Heart left ventricle (tissue), 16 donors: Measurements from ENCODE around the gene PIAS2. TPM values are rescaled to one million over a fixed set of nuclear protein-coding genes. Genes with fewer than 3 reads are reported as not detected.
A peak's percentile ranks its signal among the peaks of the same experiment; 100 is the strongest.

Experiments used
- ATAC-seq, 4 donors: fragments of 200-7000 bp; cut with Tn5 transposase; one replicate each; pipeline ENCODE4 v1.9.1; 2020 to 2022; ENCODE audit warnings: moderate library complexity in 4 of 4, mild to moderate bottlenecking in 3 of 4, moderate number of reproducible peaks in 1 of 4
- DNase-seq, 5 donors: peaks; one replicate each; pipeline ENCODE4 v3.0.0-alpha.2; 2020
- H3K27ac ChIP-seq, 12 donors: fragments of 200-600 bp; sonication (generic) in 4 of 12; one replicate each; pipeline versions ENCODE4 v1.5.0 to v1.8.0; 2016 to 2022; ENCODE audit warnings: mild to moderate bottlenecking in 2 of 12
- H3K27me3 ChIP-seq, 9 donors: fragments of 200-600 bp; sonication (generic) in 2 of 9; one replicate each; pipeline versions ENCODE4 v1.5.1 to v1.8.0; 2016 to 2022; ENCODE audit warnings: mild to moderate bottlenecking in 3 of 9
- H3K36me3 ChIP-seq, 9 donors: fragments of 200-600 bp; sonication (generic) in 2 of 9; one replicate each; pipeline versions ENCODE4 v1.5.0 to v1.8.0; 2018 to 2022; ENCODE audit warnings: mild to moderate bottlenecking in 2 of 9
- H3K4me1 ChIP-seq, 12 donors: fragments of 200-600 bp; sonication (generic) in 4 of 12; one replicate each; pipeline versions ENCODE4 v1.5.0 to v1.8.0; 2016 to 2022; ENCODE audit warnings: mild to moderate bottlenecking in 3 of 12
- H3K4me3 ChIP-seq, 12 donors: fragments of 200-600 bp; sonication (generic) in 4 of 12; one replicate each; pipeline versions ENCODE4 v1.5.0 to v1.8.0; 2017 to 2022; ENCODE audit warnings: mild to moderate bottlenecking in 9 of 12, moderate library complexity in 4 of 12
- H3K9me3 ChIP-seq, 12 donors: fragments of 200-600 bp; sonication (generic) in 4 of 12; one replicate each; pipeline versions ENCODE4 v1.5.0 to v1.8.0; 2016 to 2022; ENCODE audit warnings: mild to moderate bottlenecking in 1 of 12
- POLR2A ChIP-seq, 2 donors: fragments of 450-650 bp; IDR thresholded peaks; one replicate each; pipeline ENCODE4 v1.6.1; 2017; ENCODE audit warnings: antibody characterized with exemption in 2 of 2, mild to moderate bottlenecking in 2 of 2, moderate library complexity in 2 of 2
- WGBS, 4 donors: extraction: QIAGEN DNeasy Blood & Tissue Kit in 2 of 4; methylation state at CpG; one replicate each; pipeline versions ENCODE4 v1.1.5 to v1.1.7; 2013 to 2018; 5-methylcytosine and 5-hydroxymethylcytosine counted together
- intact Hi-C, 10 donors: fragments of 100-400 bp; cut with DNase I; formaldehyde crosslinking; loops; one replicate each; pipeline versions ENCODE4 v1.11.1 to v1.14.2; 2022
- polyA plus RNA-seq, 2 donors: library from polyadenylated mRNA; stranded (reverse); fragments of 200-250 nt; gene quantifications; one replicate each; pipeline ENCODE4 v1.2.3, GENCODE V29; 2013
- total RNA-seq, 9 donors: library from RNA; depleted of rRNA in 2 of 9; stranded (reverse); fragments of >200 nt in 2 of 9; fragmentation: NEBNext Ultra II Directional in 3 of 9; extraction: Animal tissue kit (Norgen Biotek cat#: 25700) in 3 of 9; gene quantifications; one replicate each; pipeline versions ENCODE4 v1.1.0 to v1.2.4, GENCODE V29; 2016 to 2023
- TF ChIP-seq, protein P1 (sequence below), 12 donors: fragments of 200-600 bp; sonication (generic) in 4 of 12; IDR thresholded peaks; one replicate each; pipeline versions ENCODE4 v1.5.0 to v1.8.0; 2018 to 2022; ENCODE audit warnings: antibody characterized with exemption in 12 of 12, mild to moderate bottlenecking in 5 of 12
- donor health status: ischemic (EF 13 %, LVEDD 7.1; RV severe dilation, severe dysfunction).
- donor health status: healthy with polysubstance abuse.
- donor health status: DM: no; HTN: yes; CAD: no.
- donor health status: DM: no; HTN: no; CAD: no.
- donor health status: ischemic (EF 25% LVEDD 6.9; RV normal size, moderate dysfunction).
- donor health status: ischemic (EF 25% LVEDD 5.7; RV mildly dilated, moderate dysfunction).
- donor health status: healthy.
- donor health status: DM: yes; HTN: yes; CAD: no.
- donor health status: ischemic (EF 35%, LVEDD 5.7; RV mildly dilated, moderate dysfunction).
- donor health status: nonischemic (EF 11% LVEDD 7.7; RV severe dilation, severe dysfunction).
- donor health status: DM: yes; HTN: yes; CAD: no.
- donor health status: PGD.
- donor health status: ischemic (EF 29% LVEDD 5.4; RV normal size, mild dysfunction).
- donor health status: nonischemic (EF 23%, LVEDD 6.1; RV moderate dilation, normal function).

PIAS2 gene
- total and polyA plus RNA-seq, 11 donors = 5.4 to 40.7 (median 30.9) TPM

DNA sequence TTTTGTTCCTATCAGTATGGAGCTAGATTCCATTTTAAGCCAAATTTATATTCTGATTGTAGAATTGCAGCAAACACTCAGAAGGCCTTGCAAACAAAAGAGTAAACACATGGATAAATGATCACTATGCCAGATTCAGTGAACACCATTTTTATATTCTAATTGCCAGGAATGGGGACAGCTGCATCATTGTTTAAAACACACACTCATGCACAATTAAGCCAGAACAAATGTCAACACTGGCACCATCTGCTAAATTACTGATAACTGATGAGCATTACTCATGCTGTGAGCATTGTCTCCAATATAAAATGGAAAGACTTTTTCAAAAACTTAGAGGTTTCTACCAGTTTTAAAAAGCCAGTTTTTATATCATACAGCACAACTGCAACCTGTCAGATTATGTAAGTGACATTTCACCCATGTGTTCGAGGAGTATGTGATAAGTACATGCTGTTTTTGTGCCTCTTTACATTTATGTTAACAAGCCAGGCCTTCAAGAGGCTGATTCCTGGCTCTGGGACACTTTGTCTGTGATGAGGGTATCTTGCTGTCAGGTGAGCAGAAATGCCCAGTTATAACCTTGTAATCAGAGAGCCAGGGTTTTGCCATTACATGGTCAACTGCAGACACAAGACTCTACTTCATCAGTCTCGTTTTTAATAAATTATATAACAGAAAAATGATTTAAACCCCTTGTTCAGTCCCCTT, 156.1 kb downstream of the PIAS2 start:
- H3K4me3 ChIP-seq = no peak overlapping the region
- H3K27ac ChIP-seq = peak overlapping the region in 6 of 12 donors; percentile 3 to 44 (median 16)
- peak in 3 of 4 donors; percentile 40 to 57 (median 54) for ATAC-seq
- H3K4me1 ChIP-seq = peaks cover 0 to 42% (median 12%) of the 10 kb centered on the region in 12 donors
- no peaks in the 10 kb centered on the region for H3K9me3 ChIP-seq
- no peak for DNase-seq
- intact Hi-C loops = no loop called here
- 21 to 29% (median 24%) methylated on average over 2 of the region's 2 CpGs for WGBS, 4 donors
- TF ChIP-seq POLR2A (IDR thresholded peaks at IDR 0.05) = no peak
- TF ChIP-seq, protein P1, sequence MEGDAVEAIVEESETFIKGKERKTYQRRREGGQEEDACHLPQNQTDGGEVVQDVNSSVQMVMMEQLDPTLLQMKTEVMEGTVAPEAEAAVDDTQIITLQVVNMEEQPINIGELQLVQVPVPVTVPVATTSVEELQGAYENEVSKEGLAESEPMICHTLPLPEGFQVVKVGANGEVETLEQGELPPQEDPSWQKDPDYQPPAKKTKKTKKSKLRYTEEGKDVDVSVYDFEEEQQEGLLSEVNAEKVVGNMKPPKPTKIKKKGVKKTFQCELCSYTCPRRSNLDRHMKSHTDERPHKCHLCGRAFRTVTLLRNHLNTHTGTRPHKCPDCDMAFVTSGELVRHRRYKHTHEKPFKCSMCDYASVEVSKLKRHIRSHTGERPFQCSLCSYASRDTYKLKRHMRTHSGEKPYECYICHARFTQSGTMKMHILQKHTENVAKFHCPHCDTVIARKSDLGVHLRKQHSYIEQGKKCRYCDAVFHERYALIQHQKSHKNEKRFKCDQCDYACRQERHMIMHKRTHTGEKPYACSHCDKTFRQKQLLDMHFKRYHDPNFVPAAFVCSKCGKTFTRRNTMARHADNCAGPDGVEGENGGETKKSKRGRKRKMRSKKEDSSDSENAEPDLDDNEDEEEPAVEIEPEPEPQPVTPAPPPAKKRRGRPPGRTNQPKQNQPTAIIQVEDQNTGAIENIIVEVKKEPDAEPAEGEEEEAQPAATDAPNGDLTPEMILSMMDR (IDR thresholded peaks at IDR 0.05) = no peak
- H3K27me3 ChIP-seq = peaks cover 0 to 42% (median 19%) of the 10 kb centered on the region in 9 donors
- no peaks in the 10 kb centered on the region for H3K36me3 ChIP-seq

DNA sequence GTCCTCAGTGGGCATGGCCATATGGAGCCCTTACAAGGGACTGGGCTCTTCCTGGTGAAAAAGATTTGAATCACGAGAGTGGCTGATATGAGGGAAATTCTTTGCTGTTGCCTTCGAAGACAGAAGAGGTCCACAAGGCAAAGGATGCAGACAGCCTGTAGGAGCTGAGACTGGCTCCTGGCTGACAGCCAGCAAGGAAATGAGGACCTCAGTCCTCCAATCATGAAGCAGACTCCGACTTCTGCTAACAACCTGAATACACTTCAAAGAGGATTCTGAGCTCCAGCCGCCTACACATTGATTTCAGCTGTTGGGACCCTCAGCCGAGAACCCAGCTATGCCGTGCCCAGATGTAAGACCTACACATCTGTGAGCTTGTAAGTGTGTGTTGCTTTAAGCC, 157.4 kb downstream of the PIAS2 start:
- DNase-seq (no peak), ATAC-seq (no peak)
- TF ChIP-seq POLR2A (IDR thresholded peaks at IDR 0.05) = no peak
- TF ChIP-seq, protein P1 (IDR thresholded peaks at IDR 0.05) = no peak
- Histone ChIP-seq H3K4me1 (peaks cover 0 to 53% (median 14%) of the 10 kb centered on the region in 12 donors), H3K27me3 (peaks cover 0 to 51% (median 21%) of the 10 kb centered on the region in 9 donors), H3K9me3 (no peaks in the 10 kb centered on the region), H3K36me3 (no peaks in the 10 kb centered on the region), H3K27ac (no peak overlapping the region), H3K4me3 (no peak overlapping the region)
- 42 to 63% (median 46%) methylated on average over 5 to 6 of the region's 6 CpGs for WGBS, 4 donors
- intact Hi-C loops = loop anchor here in 4 of 10 donors (5.0 to 10.0 kb wide), 4 partner anchors 48 to 83 kb away; no protein-coding TSS in a partner anchor

DNA sequence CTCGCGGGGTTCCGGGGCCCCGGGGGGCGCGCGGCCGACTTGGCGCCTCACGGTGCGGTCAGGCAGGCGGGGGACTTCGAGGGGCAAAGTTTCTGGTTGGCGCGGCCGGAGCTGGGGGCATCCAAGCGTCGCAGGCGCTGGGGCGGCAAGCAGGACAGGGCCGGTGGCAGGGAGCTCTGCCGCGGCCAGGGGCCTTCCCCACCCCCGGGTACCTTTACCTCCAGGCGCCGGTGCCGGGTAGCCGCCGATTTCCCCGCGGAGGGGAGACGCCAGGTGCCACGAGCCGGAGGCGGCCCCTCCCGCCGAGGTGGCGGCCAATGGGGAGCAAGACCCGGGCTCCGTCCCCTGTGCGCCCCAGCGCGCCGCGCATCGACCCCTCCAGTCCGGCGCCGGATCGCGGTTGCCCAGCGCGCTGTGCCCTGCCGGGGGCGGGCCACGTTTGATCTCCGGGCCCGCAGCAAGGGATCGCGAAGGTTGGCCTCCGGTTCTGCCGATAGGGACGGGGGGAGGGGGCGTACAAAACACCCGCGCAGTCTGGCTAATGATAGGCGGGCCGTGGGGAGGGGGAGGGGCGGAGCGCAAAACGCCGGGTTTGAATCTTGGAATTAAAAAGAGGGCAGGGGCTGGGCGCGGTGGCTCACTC, 160.6 kb downstream of the PIAS2 start, which contains the start of gene ST8SIA5:
TSS of gene ST8SIA5 (minus strand) at position 495 of the 643 bp plus-strand sequence. CDS start 545 bp downstream, outside the sequence.
- ATAC-seq (peak in 3 of 4 donors; percentile 37 to 52 (median 38)), DNase-seq (peak in 3 of 5 donors; percentile 24 to 62 (median 45))
- H3K4me3 ChIP-seq = peak within 1 kb of the TSS; percentile 16 to 68 (median 53)
- no peaks in the 10 kb centered on the region for H3K36me3 ChIP-seq
- H3K4me1 ChIP-seq = peaks cover 0 to 48% (median 13%) of the 10 kb centered on the region in 12 donors
- 0 to 3% (median 1%) methylated on average over 26 to 74 of the region's 74 CpGs for WGBS, 4 donors
- peak within 1 kb of the TSS in 11 of 12 donors; percentile 0 to 90 (median 75) for H3K27ac ChIP-seq
- TF ChIP-seq, protein P1 (IDR thresholded peaks at IDR 0.05) = no peak
- TF ChIP-seq POLR2A (IDR thresholded peaks at IDR 0.05) = no peak
- H3K9me3 ChIP-seq = no peaks in the 10 kb centered on the region
- H3K27me3 ChIP-seq = peaks cover 0 to 53% (median 21%) of the 10 kb centered on the region in 9 donors
- intact Hi-C loops = loop anchor here in 4 of 10 donors (5.0 to 10.0 kb wide), 4 partner anchors 44 to 79 kb away; no protein-coding TSS in a partner anchor
